Neuronal stem cell (in vitro differentiated cells): Measurements from ENCODE around the gene NEUROD2.

Source experiments
- DNase-seq: peaks from one replicate; pipeline ENCODE4 v3.0.0-alpha.2; 2013; ENCODE audit warnings: low spot score
- H2AFZ ChIP-seq: one replicate; pipeline ENCODE4 v1.6.1; 2013; ENCODE audit warnings: mild to moderate bottlenecking, low read length, inconsistent platforms
- H2AK5ac ChIP-seq: 2 replicates; pipeline ENCODE4 v1.6.1; 2013; ENCODE audit warnings: low read depth, mild to moderate bottlenecking, inconsistent platforms, low read length, moderate library complexity, mixed read lengths
- H2BK120ac ChIP-seq: 2 replicates; pipeline ENCODE4 v1.6.1; 2013; ENCODE audit warnings: low read depth, mild to moderate bottlenecking, inconsistent platforms, low read length, moderate library complexity, mixed read lengths
- H2BK12ac ChIP-seq: one replicate; pipeline ENCODE4 v1.6.1; 2013; ENCODE audit warnings: low read length, inconsistent platforms
- H2BK15ac ChIP-seq: 2 replicates; pipeline ENCODE4 v1.6.1; 2013; ENCODE audit warnings: mild to moderate bottlenecking, low read length, inconsistent platforms, mixed read lengths
- H2BK5ac ChIP-seq: one replicate; pipeline ENCODE4 v1.6.1; 2013; ENCODE audit warnings: inconsistent platforms, mild to moderate bottlenecking, low read length, moderate library complexity
- H3K14ac ChIP-seq: one replicate; pipeline ENCODE4 v1.6.1; 2013; ENCODE audit warnings: low read length, inconsistent platforms
- H3K18ac ChIP-seq: 2 replicates; pipeline ENCODE4 v1.6.1; 2013; ENCODE audit warnings: low read length, inconsistent platforms
- H3K23ac ChIP-seq: 2 replicates; pipeline ENCODE4 v1.6.1; 2013; ENCODE audit warnings: low read depth, mild to moderate bottlenecking, mixed read lengths, low read length, inconsistent platforms; ENCODE audit not compliant: poor library complexity
- H3K27ac ChIP-seq: replicated peaks from 3 replicates; pipeline ENCODE4 v1.5.1; 2013; ENCODE audit warnings: low read length, inconsistent platforms
- H3K27me3 ChIP-seq, 3 experiments: 2 replicates each; pipeline ENCODE4 v1.6.1; 2013; ENCODE audit warnings: low read length in 3 of 3, mild to moderate bottlenecking in 2 of 3, inconsistent platforms in 1 of 3, low read depth in 1 of 3, mixed read lengths in 1 of 3, moderate library complexity in 1 of 3; ENCODE audit not compliant: control insufficient read depth in 3 of 3, insufficient read depth in 3 of 3
- H3K36me3 ChIP-seq, 2 donors: replicated peaks in 1 of 2; 2 replicates each; pipeline ENCODE4 v1.6.1; 2013; ENCODE audit warnings: low read length in 2 of 2; ENCODE audit not compliant: control insufficient read depth in 2 of 2, insufficient read depth in 2 of 2
- H3K4ac ChIP-seq: 2 replicates; pipeline ENCODE4 v1.6.1; 2013; ENCODE audit warnings: inconsistent platforms, mild to moderate bottlenecking, low read length, moderate library complexity
- H3K4me1 ChIP-seq, 2 donors: 1 replicate in 1 of 2; 2 replicates in 1 of 2; pipeline ENCODE4 v1.6.1; 2013; ENCODE audit warnings: low read length in 2 of 2, low read depth in 1 of 2; ENCODE audit not compliant: control insufficient read depth in 2 of 2, insufficient read depth in 1 of 2
- H3K4me2 ChIP-seq: one replicate; pipeline ENCODE4 v1.6.1; 2013; ENCODE audit warnings: mild to moderate bottlenecking, low read length, inconsistent platforms; ENCODE audit not compliant: insufficient read depth, poor library complexity, severe bottlenecking
- H3K4me3 ChIP-seq, 2 donors: 2 replicates each; pipeline ENCODE4 v1.5.1; 2013; ENCODE audit warnings: low read length in 2 of 2, mild to moderate bottlenecking in 2 of 2, inconsistent platforms in 1 of 2, moderate library complexity in 1 of 2
- H3K79me1 ChIP-seq: one replicate; pipeline ENCODE4 v1.6.1; 2013; ENCODE audit warnings: low read depth, mild to moderate bottlenecking, inconsistent platforms, low read length, moderate library complexity
- H3K9ac ChIP-seq: one replicate; pipeline ENCODE4 v1.6.1; 2013; ENCODE audit warnings: mild to moderate bottlenecking, low read depth, low read length, inconsistent platforms; ENCODE audit not compliant: poor library complexity
- H3K9me3 ChIP-seq, 2 donors: replicated peaks in 1 of 2; 2 replicates each; pipeline versions ENCODE3 to v1.6.1; 2013; ENCODE audit warnings: low read length in 2 of 2, mild to moderate bottlenecking in 2 of 2, inconsistent platforms in 1 of 2, low read depth in 1 of 2, mixed read lengths in 1 of 2, moderate library complexity in 1 of 2; ENCODE audit not compliant: control insufficient read depth in 2 of 2, insufficient read depth in 1 of 2
- H4K8ac ChIP-seq: one replicate; pipeline ENCODE4 v1.6.1; 2013; ENCODE audit warnings: low read depth, mild to moderate bottlenecking, inconsistent platforms, low read length, moderate library complexity
- H4K91ac ChIP-seq: one replicate; pipeline ENCODE4 v1.6.1; 2013; ENCODE audit warnings: low read length, low read depth, mild to moderate bottlenecking, inconsistent platforms; ENCODE audit not compliant: poor library complexity
- WGBS, 2 donors: extraction: QIAGEN DNeasy Blood & Tissue Kit; methylation state at CpG; one replicate each; pipeline ENCODE4 v1.1.7; 2013; ENCODE audit warnings: missing lambda C conversion rate in 2 of 2, mixed read lengths in 1 of 2; ENCODE audit not compliant: insufficient read length in 2 of 2, insufficient replicate concordance in 1 of 2; ENCODE audit errors: extremely low coverage in 2 of 2; 5-methylcytosine and 5-hydroxymethylcytosine counted together

Gene NEUROD2

GRCh38 chr17:39573447-39574298 is 34.0 kb downstream of the NEUROD2 start:
- no CpG with 5 or more reads among the region's 66 CpGs for WGBS, 2 donors
- DNase-seq: no peak

DNA sequence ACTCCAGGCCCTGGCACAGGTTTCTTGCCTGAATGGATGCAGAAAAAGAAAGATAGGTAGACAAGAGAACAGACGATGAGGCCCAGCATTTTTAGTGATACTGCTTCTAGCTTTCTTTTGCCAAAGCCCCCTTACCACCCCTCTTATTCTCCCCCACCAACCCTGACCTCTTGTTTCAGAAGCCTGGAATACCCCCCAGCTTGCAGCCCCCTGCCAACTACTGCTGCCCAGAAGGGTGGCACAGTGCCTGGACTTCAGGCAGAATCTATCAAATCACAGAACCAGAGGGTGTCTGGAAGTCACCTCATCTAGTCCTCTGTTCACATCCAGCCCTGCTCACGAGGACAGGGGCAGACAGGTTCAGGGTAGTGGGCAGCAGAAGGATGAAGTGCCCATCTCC is 35.6 kb downstream of the NEUROD2 start:
- H3K36me3 ChIP-seq: peaks cover 20 to 27% of the 10 kb centered on the region in 2 donors
- DNase-seq: no peak
- H3K27ac ChIP-seq: no peak overlapping the region
- no peaks in the 10 kb centered on the region for H3K79me1 ChIP-seq
- peaks cover 0 to 8% (median 0%) of the 10 kb centered on the region in 3 experiments for H3K27me3 ChIP-seq
- H4K8ac ChIP-seq: no peak overlapping the region
- peaks cover 3 to 6% of the 10 kb centered on the region in 2 donors for H3K4me1 ChIP-seq
- no peak overlapping the region for H3K9ac ChIP-seq
- H3K9me3 ChIP-seq: peaks cover 0 to 2% of the 10 kb centered on the region in 2 donors
- H2BK12ac ChIP-seq: no peak overlapping the region
- no peak overlapping the region for H4K91ac ChIP-seq
- no peak overlapping the region for H3K4me2 ChIP-seq
- no peak overlapping the region for H2BK5ac ChIP-seq
- H3K4ac ChIP-seq: no peak overlapping the region
- H2AK5ac ChIP-seq: no peak overlapping the region
- H2BK120ac ChIP-seq: no peak overlapping the region
- WGBS, 2 donors: no CpG with 5 or more reads among the region's 2 CpGs
- no peak overlapping the region for H2BK15ac ChIP-seq
- H3K14ac ChIP-seq: no peak overlapping the region
- no peak overlapping the region for H2AFZ ChIP-seq
- H3K18ac ChIP-seq: no peak overlapping the region
- no peak overlapping the region for H3K23ac ChIP-seq
- H3K4me3 ChIP-seq: no peak overlapping the region

More at GRCh38 chr17:39573447-39574298, 34.0 kb downstream of the NEUROD2 start:
- Histone ChIP-seq H3K4me3 (peak overlapping the region; percentile 66 to 82), H3K27me3 (peaks cover 0 to 18% (median 0%) of the 10 kb centered on the region in 3 experiments), H4K8ac (no peak overlapping the region), H2BK15ac (peak overlapping the region; percentile 8), H4K91ac (no peak overlapping the region), H3K23ac (peak overlapping the region; percentile 44), H2BK12ac (no peak overlapping the region), H2AFZ (peak overlapping the region; percentile 99), H3K18ac (peak overlapping the region; percentile 98), H3K9ac (peak overlapping the region; percentile 89), H3K4ac (no peak overlapping the region), H3K27ac (peak overlapping the region; percentile 68), H3K9me3 (peaks cover 0 to 2% of the 10 kb centered on the region in 2 donors), H3K4me1 (peaks cover 5 to 13% of the 10 kb centered on the region in 2 donors), H2BK120ac (peak overlapping the region; percentile 78), H3K14ac (no peak overlapping the region), H3K79me1 (no peaks in the 10 kb centered on the region), H3K4me2 (peak overlapping the region; percentile 68), H2AK5ac (no peak overlapping the region), H2BK5ac (no peak overlapping the region), H3K36me3 (peaks cover 9 to 12% of the 10 kb centered on the region in 2 donors)

DNA sequence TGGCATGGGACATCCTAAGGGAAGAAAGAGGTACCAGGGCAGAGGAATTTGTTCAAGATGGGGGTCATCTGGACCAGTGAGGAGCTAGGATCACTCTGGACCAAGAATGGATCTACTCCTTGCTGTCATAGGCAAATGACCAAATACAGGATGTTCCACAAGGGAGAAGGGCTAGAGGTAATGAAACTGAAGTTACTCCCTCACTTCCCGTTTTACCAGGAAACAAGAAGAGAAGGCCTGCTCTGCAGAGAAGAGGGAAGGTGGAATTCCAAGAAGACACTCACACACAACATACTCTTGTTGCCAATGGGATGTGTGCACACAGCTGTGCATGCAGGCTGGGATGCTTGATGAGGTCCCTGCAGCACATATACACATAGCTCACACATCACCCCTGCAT is 38.6 kb downstream of the NEUROD2 start:
- Histone ChIP-seq H2AFZ (no peak overlapping the region), H2BK120ac (no peak overlapping the region), H3K4ac (no peak overlapping the region), H2BK12ac (no peak overlapping the region), H3K79me1 (no peaks in the 10 kb centered on the region), H3K27ac (no peak overlapping the region), H3K27me3 (no peaks in the 10 kb centered on the region), H3K4me1 (peaks cover 5 to 7% of the 10 kb centered on the region in 2 donors), H2BK5ac (no peak overlapping the region), H3K23ac (no peak overlapping the region), H4K8ac (no peak overlapping the region), H3K9me3 (peaks cover 0 to 2% of the 10 kb centered on the region in 2 donors), H3K14ac (no peak overlapping the region), H2AK5ac (no peak overlapping the region), H3K18ac (no peak overlapping the region), H2BK15ac (no peak overlapping the region), H3K4me3 (no peak overlapping the region), H3K36me3 (peaks cover 24 to 44% of the 10 kb centered on the region in 2 donors), H3K4me2 (no peak overlapping the region), H4K91ac (no peak overlapping the region), H3K9ac (no peak overlapping the region)
- WGBS, 2 donors: no CpG with 5 or more reads among the region's 1 CpG
- no peak for DNase-seq

- no peak overlapping the region for H2BK12ac ChIP-seq
- WGBS, 2 donors: no CpG with 5 or more reads among the region's 9 CpGs
- no peak overlapping the region for H3K4ac ChIP-seq
- no peak overlapping the region for H3K23ac ChIP-seq
- H3K18ac ChIP-seq: no peak overlapping the region
- H3K4me3 ChIP-seq: no peak overlapping the region
- peaks cover 24 to 44% of the 10 kb centered on the region in 2 donors for H3K36me3 ChIP-seq
- H3K9me3 ChIP-seq: peaks cover 0 to 2% of the 10 kb centered on the region in 2 donors
- no peaks in the 10 kb centered on the region for H3K79me1 ChIP-seq
- no peak overlapping the region for H2BK120ac ChIP-seq
- H3K9ac ChIP-seq: peak overlapping the region; percentile 10
- no peak overlapping the region for H2AFZ ChIP-seq
- H3K27ac ChIP-seq: no peak overlapping the region
- no peak overlapping the region for H2BK5ac ChIP-seq
- no peak overlapping the region for H3K14ac ChIP-seq
- no peaks in the 10 kb centered on the region for H3K27me3 ChIP-seq
- no peak overlapping the region for H2BK15ac ChIP-seq
- H2AK5ac ChIP-seq: no peak overlapping the region
- H3K4me2 ChIP-seq: no peak overlapping the region
- no peak overlapping the region for H4K91ac ChIP-seq
- no peak overlapping the region for H4K8ac ChIP-seq
- DNase-seq: no peak
- peaks cover 7 to 8% of the 10 kb centered on the region in 2 donors for H3K4me1 ChIP-seq
These were observed 39.0 kb downstream of the NEUROD2 start for GRCh38 chr17:39568702-39569101.
